ENCODE measurements around the gene TNFAIP6.
"Not testable (repeated sequence)": the region's sequence is repeated elsewhere in the genome, so short reads cannot be mapped to it uniquely, and the experiment has no call there.

Gene TNFAIP6

GRCh38 chr2:151357359-151357758 lies at the start of gene TNFAIP6:
TNFAIP6 (plus strand) TSS chr2:151357592; CDS start chr2:151357667, 75 bp downstream.
- Mint-ChIP-seq H3K9me3 (ENCODE audit: low read depth) (no peaks in the 10 kb centered on the region), H3K36me3 (no peaks in the 10 kb centered on the region), H3K27me3 (no peaks in the 10 kb centered on the region), H3K4me1 (ENCODE audit: low read depth) (no peaks in the 10 kb centered on the region), H3K27ac (no peak within 1 kb of the TSS), H3K4me3 (no peak within 1 kb of the TSS)

GRCh38 chr2:151310313-151310712 lies 47.1 kb upstream of the TNFAIP6 start:
- not testable (repeated sequence) for H3K9me3 Mint-ChIP-seq (ENCODE audit: low read depth); H3K4me1 Mint-ChIP-seq (ENCODE audit: low read depth); H3K27me3 Mint-ChIP-seq; H3K27ac Mint-ChIP-seq; H3K4me3 Mint-ChIP-seq; H3K36me3 Mint-ChIP-seq

GRCh38 chr2:151312440-151312839 lies 45.0 kb upstream of the TNFAIP6 start:
- H3K27me3 Mint-ChIP-seq; H3K9me3 Mint-ChIP-seq (ENCODE audit: low read depth); H3K27ac Mint-ChIP-seq; H3K4me3 Mint-ChIP-seq; H3K4me1 Mint-ChIP-seq (ENCODE audit: low read depth); H3K36me3 Mint-ChIP-seq: not testable (repeated sequence)

- H3K4me1 Mint-ChIP-seq (ENCODE audit: low read depth) = peaks cover 5% of the 10 kb centered on the region
- no peak overlapping the region for H3K27ac Mint-ChIP-seq
- H3K9me3 Mint-ChIP-seq (ENCODE audit: low read depth) = no peaks in the 10 kb centered on the region
- peaks cover 2% of the 10 kb centered on the region for H3K27me3 Mint-ChIP-seq
- no peaks in the 10 kb centered on the region for H3K36me3 Mint-ChIP-seq
- H3K4me3 Mint-ChIP-seq = no peak overlapping the region
Measured at GRCh38 chr2:151315381-151315903, 42.0 kb upstream of the TNFAIP6 start.

- Mint-ChIP-seq H3K27me3 (no peaks in the 10 kb centered on the region), H3K4me3 (no peak overlapping the region), H3K27ac (no peak overlapping the region)
Measured at GRCh38 chr2:151325581-151326095, 31.8 kb upstream of the TNFAIP6 start.

GRCh38 chr2:151326554-151326953 lies 30.8 kb upstream of the TNFAIP6 start:
- Mint-ChIP-seq H3K36me3 (no peaks in the 10 kb centered on the region), H3K27me3 (peaks cover 3% of the 10 kb centered on the region), H3K4me3 (no peak overlapping the region), H3K9me3 (ENCODE audit: low read depth) (no peaks in the 10 kb centered on the region), H3K4me1 (ENCODE audit: low read depth) (no peaks in the 10 kb centered on the region), H3K27ac (no peak overlapping the region)

More at GRCh38 chr2:151325581-151326095, 31.8 kb upstream of the TNFAIP6 start:
- no peaks in the 10 kb centered on the region for H3K36me3 Mint-ChIP-seq
- H3K4me1 Mint-ChIP-seq (ENCODE audit: low read depth) = no peaks in the 10 kb centered on the region
- no peaks in the 10 kb centered on the region for H3K9me3 Mint-ChIP-seq (ENCODE audit: low read depth)

GRCh38 chr2:151329998-151330397 lies 27.4 kb upstream of the TNFAIP6 start:
- no peaks in the 10 kb centered on the region for H3K36me3 Mint-ChIP-seq
- no peaks in the 10 kb centered on the region for H3K4me1 Mint-ChIP-seq (ENCODE audit: low read depth)
- no peak overlapping the region for H3K4me3 Mint-ChIP-seq
- no peak overlapping the region for H3K27ac Mint-ChIP-seq
- peaks cover 5% of the 10 kb centered on the region for H3K27me3 Mint-ChIP-seq
- no peaks in the 10 kb centered on the region for H3K9me3 Mint-ChIP-seq (ENCODE audit: low read depth)

- Mint-ChIP-seq H3K4me3 (no peak overlapping the region), H3K27me3 (peaks cover 5% of the 10 kb centered on the region), H3K27ac (no peak overlapping the region), H3K4me1 (ENCODE audit: low read depth) (no peaks in the 10 kb centered on the region), H3K9me3 (ENCODE audit: low read depth) (no peaks in the 10 kb centered on the region), H3K36me3 (no peaks in the 10 kb centered on the region)
Measured at GRCh38 chr2:151333083-151333482, 24.3 kb upstream of the TNFAIP6 start.

- Mint-ChIP-seq H3K4me1 (ENCODE audit: low read depth) (no peaks in the 10 kb centered on the region), H3K27me3 (peaks cover 5% of the 10 kb centered on the region), H3K36me3 (no peaks in the 10 kb centered on the region), H3K9me3 (ENCODE audit: low read depth) (no peaks in the 10 kb centered on the region), H3K4me3 (no peak overlapping the region), H3K27ac (no peak overlapping the region)
Measured at GRCh38 chr2:151334082-151334815, 23.1 kb upstream of the TNFAIP6 start.

GRCh38 chr2:151336863-151337371 lies 20.5 kb upstream of the TNFAIP6 start:
- H3K27me3 Mint-ChIP-seq = peaks cover 2% of the 10 kb centered on the region
- peaks cover 6% of the 10 kb centered on the region for H3K9me3 Mint-ChIP-seq (ENCODE audit: low read depth)
- no peak overlapping the region for H3K27ac Mint-ChIP-seq
- H3K36me3 Mint-ChIP-seq = peaks cover 4% of the 10 kb centered on the region
- no peaks in the 10 kb centered on the region for H3K4me1 Mint-ChIP-seq (ENCODE audit: low read depth)
- H3K4me3 Mint-ChIP-seq = no peak overlapping the region

- Mint-ChIP-seq H3K27me3 (peaks cover 2% of the 10 kb centered on the region), H3K36me3 (peaks cover 4% of the 10 kb centered on the region), H3K27ac (no peak overlapping the region), H3K9me3 (ENCODE audit: low read depth) (peaks cover 6% of the 10 kb centered on the region), H3K4me3 (no peak overlapping the region), H3K4me1 (ENCODE audit: low read depth) (no peaks in the 10 kb centered on the region)
Measured at GRCh38 chr2:151337643-151338042, 19.7 kb upstream of the TNFAIP6 start.

- Mint-ChIP-seq H3K4me3 (no peak overlapping the region), H3K9me3 (ENCODE audit: low read depth) (peaks cover 6% of the 10 kb centered on the region), H3K4me1 (ENCODE audit: low read depth) (no peaks in the 10 kb centered on the region), H3K36me3 (peaks cover 4% of the 10 kb centered on the region), H3K27me3 (peaks cover 2% of the 10 kb centered on the region), H3K27ac (no peak overlapping the region)
Measured at GRCh38 chr2:151338115-151338514, 19.3 kb upstream of the TNFAIP6 start.

GRCh38 chr2:151343073-151343472 lies 14.3 kb upstream of the TNFAIP6 start:
- Mint-ChIP-seq H3K27me3 (peaks cover 2% of the 10 kb centered on the region), H3K27ac (no peak overlapping the region), H3K4me3 (no peak overlapping the region), H3K36me3 (peaks cover 4% of the 10 kb centered on the region), H3K9me3 (ENCODE audit: low read depth) (peaks cover 12% of the 10 kb centered on the region), H3K4me1 (ENCODE audit: low read depth) (no peaks in the 10 kb centered on the region)

- H3K9me3 Mint-ChIP-seq (ENCODE audit: low read depth) = peaks cover 12% of the 10 kb centered on the region
- not testable (repeated sequence) for H3K4me1 Mint-ChIP-seq (ENCODE audit: low read depth); H3K36me3 Mint-ChIP-seq; H3K4me3 Mint-ChIP-seq; H3K27ac Mint-ChIP-seq; H3K27me3 Mint-ChIP-seq
Measured at GRCh38 chr2:151344191-151344590, 13.2 kb upstream of the TNFAIP6 start.

- no peak overlapping the region for H3K27ac Mint-ChIP-seq
- no peaks in the 10 kb centered on the region for H3K4me1 Mint-ChIP-seq (ENCODE audit: low read depth)
- H3K9me3 Mint-ChIP-seq (ENCODE audit: low read depth) = peaks cover 12% of the 10 kb centered on the region
- peaks cover 4% of the 10 kb centered on the region for H3K36me3 Mint-ChIP-seq
- peaks cover 2% of the 10 kb centered on the region for H3K27me3 Mint-ChIP-seq
- no peak overlapping the region for H3K4me3 Mint-ChIP-seq
Measured at GRCh38 chr2:151344906-151345305, 12.5 kb upstream of the TNFAIP6 start.
